A549 treated with CpdA at 1 μM for 4 hours (cell line): ENCODE data around the gene PSG7. TPM values are rescaled to one million over a fixed set of nuclear protein-coding genes. Genes with fewer than 3 reads are reported as not detected.

Source experiments
- total RNA-seq: library from RNA; stranded (reverse); fragments of 200-300 nt; extraction: Qiagen RNA extraction; gene quantifications from 5 replicates; pipeline ENCODE4 v1.2.3, GENCODE V29; 2022; ENCODE audit warnings: low read depth

Gene PSG7
- total RNA-seq: 0.08 to 0.13 TPM (median 0.08 TPM) in 3 of 5 replicates, not detected in the others

GRCh38 chr19:42937107-42937506 is at the start of gene PSG7:
Gene PSG7 (minus strand): TSS chr19:42937207. CDS start chr19:42937076, 131 bp downstream.

GRCh38 chr19:42917634-42918033 is 19.4 kb downstream of the PSG7 start, which contains the start of gene PSG6:
Gene PSG6 (minus strand): TSS chr19:42917894. CDS start chr19:42917792, 102 bp downstream.

GRCh38 chr19:42879613-42880012 is 57.4 kb downstream of the PSG7 start, which contains the start of gene PSG1:
Gene PSG1 (minus strand): TSS chr19:42879713. CDS start chr19:42879581, 132 bp downstream.

Other genes with a start within 250 kb of the PSG7 start
- 0.10 to 0.17 TPM (median 0.17 TPM) in 3 of 5 replicates, not detected in the others for gene PSG3, start 196.7 kb downstream of the PSG7 start, total RNA-seq
- gene PSG8, start 171.5 kb downstream of the PSG7 start, total RNA-seq: 0.09 to 0.24 TPM (median 0.17 TPM) in 5 replicates
- gene PSG1, start 57.5 kb downstream of the PSG7 start, total RNA-seq: 0.20 to 0.39 TPM (median 0.24 TPM) in 5 replicates
- gene PSG6, start 19.3 kb downstream of the PSG7 start, total RNA-seq: not detected in 5 replicates
- gene PSG11, start 89.3 kb upstream of the PSG7 start, total RNA-seq: not detected in 5 replicates
- not detected in 5 replicates for gene PSG2, start 145.5 kb upstream of the PSG7 start, total RNA-seq
- gene PSG5, start 249.3 kb upstream of the PSG7 start, total RNA-seq: 0.57 to 0.98 TPM (median 0.72 TPM) in 5 replicates